Activated CD8-positive, alpha-beta T cell treated with anti-CD3 and anti-CD28 coated beads for 36 hours (primary cell): ENCODE measurements around the gene RHEB. TPM values are rescaled to one million over a fixed set of nuclear protein-coding genes. Genes with fewer than 3 reads are reported as not detected.

Source experiments
- ATAC-seq: fragments of 200-7000 bp; cut with Tn5 transposase; one replicate; pipeline ENCODE4 v1.10.0; 2021; ENCODE audit warnings: mild to moderate bottlenecking, moderate library complexity
- CTCF ChIA-PET: fragments of 350-600 bp; sonication (Branson Sonifier 250); formaldehyde crosslinking; loops from one replicate; lab custom pipeline; 2021; ENCODE audit warnings: antibody characterized with exemption; lab: Charles Lee
- POLR2A ChIA-PET: fragments of 350-600 bp; sonication (Branson Sonifier 250); formaldehyde crosslinking; loops from one replicate; lab custom pipeline; 2021; ENCODE audit warnings: antibody characterized with exemption; lab: Charles Lee
- DNase-seq: peaks from one replicate; pipeline ENCODE4 v3.0.0-alpha.2; 2020
- H3K27ac Mint-ChIP-seq: one replicate; pipeline ENCODE4 v1.8.0; 2021; ENCODE audit warnings: mild to moderate bottlenecking, mixed read lengths
- H3K27me3 Mint-ChIP-seq: one replicate; pipeline ENCODE4 v1.8.0; 2021; ENCODE audit warnings: mixed read lengths
- H3K36me3 Mint-ChIP-seq: one replicate; pipeline ENCODE4 v1.8.0; 2021; ENCODE audit warnings: low read depth, mixed read lengths
- H3K4me1 Mint-ChIP-seq: one replicate; pipeline ENCODE4 v1.8.0; 2021; ENCODE audit warnings: low read depth, mixed read lengths
- H3K4me3 Mint-ChIP-seq: one replicate; pipeline ENCODE4 v1.8.0; 2021; ENCODE audit warnings: mild to moderate bottlenecking, moderate library complexity, mixed read lengths
- H3K9me3 Mint-ChIP-seq: one replicate; pipeline ENCODE4 v1.8.0; 2021; ENCODE audit warnings: mixed read lengths
- CTCF ChIP-seq: fragments of 200-600 bp; IDR thresholded peaks from one replicate; pipeline ENCODE4 v1.8.0; 2022; ENCODE audit warnings: antibody characterized with exemption, mild to moderate bottlenecking
- intact Hi-C: fragments of 100-400 bp; cut with micrococcal nuclease; formaldehyde crosslinking; loops from one replicate; pipeline ENCODE4 v1.10.0; 2022
- total RNA-seq, 2 experiments: library from RNA; stranded (reverse); gene quantifications; one replicate each; pipeline ENCODE4 v1.2.3, GENCODE V29; 2021

Gene RHEB
- total RNA-seq, 2 experiments from 2014 or later: 42.0 to 42.6 TPM

GRCh38 chr7:151490456-151491105 lies 29.1 kb downstream of the RHEB start:
- POLR2A ChIA-PET: interaction anchor here (1.1 to 1.2 kb wide), 2 partner anchors 11 to 21 kb away, joined by 3 read pairs; no protein-coding TSS in a partner anchor
- DNase-seq: no peak
- Mint-ChIP-seq H3K27me3 (no peaks in the 10 kb centered on the region), H3K9me3 (no peaks in the 10 kb centered on the region), H3K36me3 (peaks cover 31% of the 10 kb centered on the region), H3K4me1 (peaks cover 28% of the 10 kb centered on the region), H3K4me3 (no peak overlapping the region), H3K27ac (no peak overlapping the region)
- no peak for ATAC-seq
- intact Hi-C loops: no loop called here
- CTCF ChIA-PET: interaction anchor here (0.9 to 1.0 kb wide), 3 partner anchors 13 to 175 kb away, joined by 3 to 5 read pairs (median 3); no protein-coding TSS in a partner anchor
- no peak for TF ChIP-seq CTCF

- ATAC-seq (no peak), DNase-seq (no peak)
- POLR2A ChIA-PET: interaction anchor here (0.6 to 1.5 kb wide), 4 partner anchors 12 to 1214 kb away, joined by 3 read pairs; no protein-coding TSS in a partner anchor
- Mint-ChIP-seq H3K4me1 (peaks cover 30% of the 10 kb centered on the region), H3K27ac (no peak overlapping the region), H3K9me3 (no peaks in the 10 kb centered on the region), H3K36me3 (peaks cover 40% of the 10 kb centered on the region), H3K4me3 (no peak overlapping the region), H3K27me3 (no peaks in the 10 kb centered on the region)
- intact Hi-C loops: no loop called here
- CTCF ChIA-PET: interaction anchor here (0.8 kb wide), 1 partner anchor 161 kb away, joined by 3 read pairs; no protein-coding TSS in a partner anchor
- no peak for TF ChIP-seq CTCF
These were observed 30.2 kb downstream of the RHEB start for GRCh38 chr7:151489498-151489897.

- peaks cover 41% of the 10 kb centered on the region for H3K36me3 Mint-ChIP-seq
- intact Hi-C loops: no loop called here
- CTCF ChIA-PET: no interaction called here
- H3K4me1 Mint-ChIP-seq: peaks cover 24% of the 10 kb centered on the region
- ATAC-seq (no peak), DNase-seq (no peak)
- no peaks in the 10 kb centered on the region for H3K27me3 Mint-ChIP-seq
- H3K27ac Mint-ChIP-seq: no peak overlapping the region
- TF ChIP-seq CTCF: no peak
- H3K4me3 Mint-ChIP-seq: no peak overlapping the region
- POLR2A ChIA-PET: interaction anchor here (1.5 kb wide), 1 partner anchor 17 kb away, joined by 3 read pairs; no protein-coding TSS in a partner anchor
- no peaks in the 10 kb centered on the region for H3K9me3 Mint-ChIP-seq
These were observed 31.6 kb downstream of the RHEB start for GRCh38 chr7:151488096-151488495.

- Mint-ChIP-seq H3K4me1 (peaks cover 26% of the 10 kb centered on the region), H3K36me3 (peaks cover 47% of the 10 kb centered on the region), H3K9me3 (no peaks in the 10 kb centered on the region), H3K4me3 (no peak overlapping the region), H3K27me3 (no peaks in the 10 kb centered on the region), H3K27ac (no peak overlapping the region)
- ChIA-PET CTCF (interaction anchor here (0.6 kb wide), 1 partner anchor 1132 kb away, joined by 3 read pairs; no protein-coding TSS in a partner anchor), POLR2A (no interaction called here)
- intact Hi-C loops: no loop called here
- ATAC-seq (no peak), DNase-seq (no peak)
- TF ChIP-seq CTCF: no peak
These were observed 32.5 kb downstream of the RHEB start for GRCh38 chr7:151487228-151487627.

GRCh38 chr7:151486074-151486473 lies 33.6 kb downstream of the RHEB start:
- CTCF ChIA-PET: no interaction called here
- DNase-seq: no peak
- intact Hi-C loops: no loop called here
- H3K27ac Mint-ChIP-seq: no peak overlapping the region
- no peaks in the 10 kb centered on the region for H3K9me3 Mint-ChIP-seq
- POLR2A ChIA-PET: interaction anchor here (0.6 kb wide), 1 partner anchor 82 kb away, joined by 3 read pairs; no protein-coding TSS in a partner anchor
- no peaks in the 10 kb centered on the region for H3K27me3 Mint-ChIP-seq
- H3K4me1 Mint-ChIP-seq: peaks cover 28% of the 10 kb centered on the region
- peaks cover 56% of the 10 kb centered on the region for H3K36me3 Mint-ChIP-seq
- ATAC-seq: no peak
- TF ChIP-seq CTCF: no peak
- H3K4me3 Mint-ChIP-seq: no peak overlapping the region
